Activated T-helper 17 cell treated with anti-CD3 and anti-CD28 coated beads, Interleukin-2, amount 50 U/mL, for 72 hours (primary cell): Measurements from ENCODE around the gene ANKRD30A. TPM values are rescaled to one million over a fixed set of nuclear protein-coding genes. Genes with fewer than 3 reads are reported as not detected.
"Not testable (repeated sequence)": the region's sequence is repeated elsewhere in the genome, so short reads cannot be mapped to it uniquely, and the experiment has no call there.

Experiments used
- ATAC-seq: fragments of 150-1000 bp; cut with Tn5 transposase; replicated peaks from 2 replicates; pipeline ENCODE4 v1.10.0; 2021; ENCODE audit warnings: mild to moderate bottlenecking, moderate library complexity
- H3K27ac Mint-ChIP-seq: one replicate; pipeline ENCODE4 v1.8.0; 2022; ENCODE audit warnings: mixed read lengths
- H3K27me3 Mint-ChIP-seq: one replicate; pipeline ENCODE4 v1.8.0; 2022; ENCODE audit warnings: mixed read lengths
- H3K36me3 Mint-ChIP-seq: one replicate; pipeline ENCODE4 v1.8.0; 2022; ENCODE audit warnings: low read depth, mild to moderate bottlenecking, mixed read lengths
- H3K4me1 Mint-ChIP-seq: one replicate; pipeline ENCODE4 v1.8.0; 2022; ENCODE audit warnings: mixed read lengths
- H3K4me3 Mint-ChIP-seq: one replicate; pipeline ENCODE4 v1.8.0; 2022; ENCODE audit warnings: mild to moderate bottlenecking, mixed read lengths
- H3K9me3 Mint-ChIP-seq: one replicate; pipeline ENCODE4 v1.8.0; 2022; ENCODE audit warnings: mixed read lengths
- total RNA-seq, 2 donors: library from RNA; stranded (reverse); gene quantifications; one replicate each; pipeline ENCODE4 v1.2.3, GENCODE V29; 2022

The ANKRD30A gene
- total RNA-seq, 2 donors from 2014 or later = not detected

GRCh38 chr10:37301271-37301670 is 175.9 kb downstream of the ANKRD30A start:
- no peak for ATAC-seq
- Mint-ChIP-seq H3K4me3 (no peak overlapping the region), H3K27me3 (no peaks in the 10 kb centered on the region), H3K27ac (no peak overlapping the region), H3K4me1 (no peaks in the 10 kb centered on the region), H3K36me3 (no peaks in the 10 kb centered on the region), H3K9me3 (peaks cover 17% of the 10 kb centered on the region)

DNA sequence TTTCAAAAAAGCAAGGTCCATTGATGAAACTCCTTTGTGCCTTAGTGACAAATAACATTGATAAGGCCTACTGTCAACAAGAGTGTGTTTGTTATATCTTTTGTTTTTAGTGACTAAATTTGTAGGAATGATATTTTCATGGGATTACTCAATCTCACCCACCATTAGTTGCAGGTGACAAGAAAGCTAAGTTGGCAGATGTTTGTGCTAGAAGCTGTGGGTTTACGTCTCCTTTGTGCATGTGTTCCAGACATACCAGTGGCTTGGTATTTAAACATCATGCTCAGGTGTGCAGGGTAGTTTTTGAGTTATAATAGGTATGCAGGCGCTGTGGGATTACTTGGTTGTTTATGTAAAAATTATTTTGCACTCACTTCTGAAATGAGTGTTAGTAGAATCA is 178.6 kb downstream of the ANKRD30A start:
- H3K9me3 Mint-ChIP-seq = peaks cover 9% of the 10 kb centered on the region
- no peak overlapping the region for H3K4me3 Mint-ChIP-seq
- no peaks in the 10 kb centered on the region for H3K27me3 Mint-ChIP-seq
- H3K4me1 Mint-ChIP-seq = no peaks in the 10 kb centered on the region
- no peak for ATAC-seq
- no peak overlapping the region for H3K27ac Mint-ChIP-seq
- no peaks in the 10 kb centered on the region for H3K36me3 Mint-ChIP-seq

GRCh38 chr10:37314350-37314749 is 189.0 kb downstream of the ANKRD30A start:
- H3K4me1 Mint-ChIP-seq = no peaks in the 10 kb centered on the region
- H3K9me3 Mint-ChIP-seq = peaks cover 7% of the 10 kb centered on the region
- H3K36me3 Mint-ChIP-seq = no peaks in the 10 kb centered on the region
- no peak overlapping the region for H3K4me3 Mint-ChIP-seq
- H3K27ac Mint-ChIP-seq = no peak overlapping the region
- ATAC-seq = no peak
- no peaks in the 10 kb centered on the region for H3K27me3 Mint-ChIP-seq

GRCh38 chr10:37314862-37315261 is 189.5 kb downstream of the ANKRD30A start:
- ATAC-seq = no peak
- H3K27me3 Mint-ChIP-seq = no peaks in the 10 kb centered on the region
- no peak overlapping the region for H3K27ac Mint-ChIP-seq
- H3K36me3 Mint-ChIP-seq = no peaks in the 10 kb centered on the region
- no peaks in the 10 kb centered on the region for H3K4me1 Mint-ChIP-seq
- H3K4me3 Mint-ChIP-seq = no peak overlapping the region
- peaks cover 7% of the 10 kb centered on the region for H3K9me3 Mint-ChIP-seq

DNA sequence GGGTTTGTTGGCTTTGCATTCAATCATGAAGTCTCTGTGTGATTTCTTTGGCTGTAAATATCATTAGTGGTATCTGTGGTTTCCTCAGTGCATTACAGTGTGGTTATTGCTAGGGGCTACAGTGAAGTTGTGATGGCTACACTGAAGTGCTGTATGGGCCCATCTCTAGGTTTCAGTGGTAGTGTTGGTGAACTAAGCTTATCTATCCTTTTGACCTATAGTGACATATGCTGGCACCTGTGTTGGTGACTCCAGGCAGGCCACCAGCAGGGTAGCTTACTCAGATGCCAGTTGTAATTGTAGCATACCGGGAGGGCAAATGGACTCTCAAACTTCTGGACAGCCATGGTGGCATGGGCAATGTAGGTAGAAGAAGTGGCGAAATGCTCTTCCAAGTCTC is 219.0 kb downstream of the ANKRD30A start:
- Mint-ChIP-seq H3K27me3 (no peaks in the 10 kb centered on the region), H3K9me3 (peaks cover 18% of the 10 kb centered on the region), H3K36me3 (no peaks in the 10 kb centered on the region), H3K4me3 (no peak overlapping the region), H3K27ac (no peak overlapping the region), H3K4me1 (no peaks in the 10 kb centered on the region)
- no peak for ATAC-seq

DNA sequence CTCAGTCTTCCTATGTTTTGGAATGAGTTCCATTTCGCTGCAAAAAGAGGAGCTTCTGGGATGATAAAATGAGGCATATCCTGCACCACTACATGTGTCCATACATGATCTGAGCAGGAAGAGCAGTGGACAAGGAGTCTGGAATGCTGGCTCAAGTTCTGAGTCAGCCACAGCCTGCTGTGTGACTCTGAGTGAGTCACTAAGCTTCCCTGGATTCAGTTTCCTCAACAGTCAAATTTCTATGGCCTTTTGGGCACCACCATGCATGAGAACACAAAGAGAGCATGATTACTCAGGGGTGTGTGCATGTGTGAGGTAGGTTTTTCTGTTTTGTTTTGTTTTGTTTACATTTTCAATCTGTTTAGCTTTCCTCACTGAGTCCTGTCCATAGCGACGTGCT is 254.6 kb downstream of the ANKRD30A start:
- Mint-ChIP-seq H3K36me3 (no peaks in the 10 kb centered on the region), H3K27ac (no peak overlapping the region), H3K27me3 (no peaks in the 10 kb centered on the region), H3K4me1 (no peaks in the 10 kb centered on the region), H3K9me3 (peaks cover 9% of the 10 kb centered on the region), H3K4me3 (no peak overlapping the region)
- ATAC-seq = no peak

GRCh38 chr10:37381271-37381670 is 255.9 kb downstream of the ANKRD30A start:
- Mint-ChIP-seq H3K27ac (no peak overlapping the region), H3K36me3 (no peaks in the 10 kb centered on the region), H3K9me3 (peaks cover 10% of the 10 kb centered on the region), H3K4me1 (no peaks in the 10 kb centered on the region), H3K27me3 (no peaks in the 10 kb centered on the region), H3K4me3 (no peak overlapping the region)
- no peak for ATAC-seq

- no peaks in the 10 kb centered on the region for H3K27me3 Mint-ChIP-seq
- H3K27ac Mint-ChIP-seq = no peak overlapping the region
- no peak for ATAC-seq
- H3K36me3 Mint-ChIP-seq = no peaks in the 10 kb centered on the region
- H3K4me3 Mint-ChIP-seq = no peak overlapping the region
- peaks cover 14% of the 10 kb centered on the region for H3K9me3 Mint-ChIP-seq
- H3K4me1 Mint-ChIP-seq = no peaks in the 10 kb centered on the region
Measured at GRCh38 chr10:37384923-37385322, 259.5 kb downstream of the ANKRD30A start.

DNA sequence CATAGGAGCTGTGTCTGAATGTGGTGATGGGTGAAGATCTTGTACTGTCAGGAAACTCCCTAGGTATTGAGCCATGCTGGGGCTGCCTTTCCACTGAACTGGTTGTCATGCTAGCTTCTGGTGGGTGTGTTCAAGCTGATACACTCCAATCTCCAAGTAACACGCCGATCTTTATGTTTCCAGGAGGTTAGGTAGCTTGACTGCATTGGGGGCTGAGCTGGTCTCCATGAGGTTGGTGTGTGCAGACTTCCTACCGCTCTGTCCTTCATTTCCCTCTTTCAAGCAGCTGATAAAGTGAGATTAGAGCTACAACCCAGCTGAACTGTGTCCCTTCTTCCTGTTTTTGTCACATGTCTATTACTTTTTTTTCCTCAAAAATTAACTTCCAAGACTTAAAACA is 265.5 kb downstream of the ANKRD30A start:
- Mint-ChIP-seq H3K27ac (no peak overlapping the region), H3K36me3 (no peaks in the 10 kb centered on the region), H3K9me3 (peaks cover 13% of the 10 kb centered on the region), H3K27me3 (no peaks in the 10 kb centered on the region), H3K4me1 (no peaks in the 10 kb centered on the region), H3K4me3 (no peak overlapping the region)
- no peak for ATAC-seq

GRCh38 chr10:37400774-37401173 is 275.4 kb downstream of the ANKRD30A start:
- not testable (repeated sequence) for ATAC-seq, H3K27ac Mint-ChIP-seq, H3K36me3 Mint-ChIP-seq, H3K9me3 Mint-ChIP-seq, H3K27me3 Mint-ChIP-seq, H3K4me3 Mint-ChIP-seq, H3K4me1 Mint-ChIP-seq

- H3K4me1 Mint-ChIP-seq = no peaks in the 10 kb centered on the region
- no peaks in the 10 kb centered on the region for H3K27me3 Mint-ChIP-seq
- no peak overlapping the region for H3K4me3 Mint-ChIP-seq
- no peaks in the 10 kb centered on the region for H3K36me3 Mint-ChIP-seq
- no peak overlapping the region for H3K27ac Mint-ChIP-seq
- peaks cover 6% of the 10 kb centered on the region for H3K9me3 Mint-ChIP-seq
- ATAC-seq = no peak
Measured at GRCh38 chr10:37401225-37401624, 275.8 kb downstream of the ANKRD30A start.

GRCh38 chr10:37403776-37404175 is 278.4 kb downstream of the ANKRD30A start:
- Mint-ChIP-seq H3K9me3 (peaks cover 10% of the 10 kb centered on the region), H3K27ac (no peak overlapping the region), H3K27me3 (no peaks in the 10 kb centered on the region), H3K4me3 (no peak overlapping the region), H3K36me3 (no peaks in the 10 kb centered on the region), H3K4me1 (no peaks in the 10 kb centered on the region)
- no peak for ATAC-seq
